Gastroesophageal sphincter (tissue), 3 donors: Measurements from ENCODE around the gene RBM47.

ENCODE experiments used
- CTCF ChIP-seq, 4 experiments: fragments of 200-600 bp in 2 of 4; fragments of 450-650 bp in 2 of 4; sonication (generic) in 1 of 4; IDR thresholded peaks; one replicate each; pipeline ENCODE4 v1.5.1; 2017 to 2019; ENCODE audit warnings: antibody characterized with exemption in 4 of 4, mild to moderate bottlenecking in 2 of 4, moderate library complexity in 2 of 4
- EP300 ChIP-seq: sonication (generic); formaldehyde crosslinking; IDR thresholded peaks from one replicate; pipeline ENCODE4 v1.6.1; 2017; ENCODE audit warnings: antibody characterized with exemption, mild to moderate bottlenecking
- POLR2A ChIP-seq, 2 donors: fragments of 450-650 bp; IDR thresholded peaks; one replicate each; pipeline ENCODE4 v1.6.1; 2017; ENCODE audit warnings: antibody characterized with exemption in 2 of 2, mild to moderate bottlenecking in 2 of 2, moderate library complexity in 1 of 2

- TF ChIP-seq CTCF (IDR thresholded peaks at IDR 0.05) (no peak), POLR2A (IDR thresholded peaks at IDR 0.05) (no peak), EP300 (no peak)
Measured at GRCh38 chr4:40421839-40422708, 207.6 kb downstream of the RBM47 start.
